ENCODE data around the gene RAD51B.
"Not testable (repeated sequence)": the region's sequence is repeated elsewhere in the genome, so short reads cannot be mapped to it uniquely, and the experiment has no call there.

RAD51B gene

DNA sequence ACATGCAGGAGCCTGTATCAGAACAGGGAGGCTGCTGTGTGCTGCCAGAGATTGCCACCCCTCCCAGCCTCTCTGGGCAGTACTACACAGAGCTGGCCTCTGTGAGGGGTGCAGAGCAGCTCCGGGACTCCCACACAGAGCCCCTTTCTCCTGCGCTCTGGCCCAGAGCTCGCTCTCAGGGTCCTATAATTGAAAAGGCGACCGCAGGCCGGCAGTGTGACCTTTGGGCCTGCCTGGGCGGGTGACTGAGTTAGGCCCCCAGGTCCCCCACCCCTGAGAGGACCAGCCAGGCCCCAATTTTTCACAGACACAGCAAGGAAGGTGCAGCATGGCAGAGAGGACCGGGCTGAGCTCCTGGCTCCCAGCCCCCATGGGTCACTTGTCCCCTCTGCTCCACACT is 836.9 kb downstream of the RAD51B start:
- FAIRE-seq, result no peak

- FAIRE-seq, result no peak
These were observed 837.9 kb downstream of the RAD51B start for GRCh38 chr14:68657300-68658028.

DNA sequence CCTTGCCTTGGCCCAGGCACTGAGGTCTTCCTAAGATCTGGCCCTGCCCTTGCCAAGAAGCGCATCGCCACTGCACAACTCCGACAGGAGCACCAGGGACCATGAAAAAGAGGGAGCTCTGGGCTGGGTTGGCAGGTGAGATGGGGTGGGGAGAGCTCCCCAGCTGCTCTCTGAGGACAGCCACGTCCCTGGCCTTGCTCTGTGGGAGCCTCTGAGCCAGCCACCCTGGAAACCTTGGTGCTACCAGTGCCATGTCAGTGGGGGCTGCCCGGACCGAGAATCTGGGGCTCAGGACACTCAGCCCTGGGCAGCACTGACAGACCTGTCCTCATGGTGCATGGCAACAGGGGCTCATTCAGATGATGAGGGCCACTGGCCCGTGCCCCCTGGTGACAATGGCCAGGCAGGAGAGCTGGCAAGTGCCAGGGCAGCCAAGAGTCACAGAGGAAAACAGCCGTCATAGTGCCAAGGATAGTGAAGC is 838.5 kb downstream of the RAD51B start:
- FAIRE-seq, result no peak

- FAIRE-seq, result no peak
These were observed 839.7 kb downstream of the RAD51B start for GRCh38 chr14:68658943-68659931.

DNA sequence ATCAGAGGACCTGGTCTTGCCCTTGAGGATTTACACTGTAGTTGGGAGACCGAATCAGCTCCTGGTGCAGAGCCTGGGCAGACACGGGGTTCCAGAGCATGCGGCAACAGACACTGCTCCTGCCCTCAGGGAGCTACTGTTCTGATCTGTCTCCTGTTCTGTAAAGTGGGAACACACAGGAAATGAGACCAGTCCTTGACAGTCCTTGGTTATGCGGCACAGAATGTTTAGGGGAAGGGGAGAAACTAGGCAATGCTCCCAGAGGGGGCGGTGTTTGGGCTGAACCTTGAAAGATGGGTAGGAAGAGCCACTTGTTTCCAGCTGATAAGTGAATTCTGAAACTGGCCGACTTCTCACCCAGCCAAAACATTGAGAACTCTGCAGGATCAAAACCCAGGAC is 840.9 kb downstream of the RAD51B start:
- FAIRE-seq, result no peak

DNA sequence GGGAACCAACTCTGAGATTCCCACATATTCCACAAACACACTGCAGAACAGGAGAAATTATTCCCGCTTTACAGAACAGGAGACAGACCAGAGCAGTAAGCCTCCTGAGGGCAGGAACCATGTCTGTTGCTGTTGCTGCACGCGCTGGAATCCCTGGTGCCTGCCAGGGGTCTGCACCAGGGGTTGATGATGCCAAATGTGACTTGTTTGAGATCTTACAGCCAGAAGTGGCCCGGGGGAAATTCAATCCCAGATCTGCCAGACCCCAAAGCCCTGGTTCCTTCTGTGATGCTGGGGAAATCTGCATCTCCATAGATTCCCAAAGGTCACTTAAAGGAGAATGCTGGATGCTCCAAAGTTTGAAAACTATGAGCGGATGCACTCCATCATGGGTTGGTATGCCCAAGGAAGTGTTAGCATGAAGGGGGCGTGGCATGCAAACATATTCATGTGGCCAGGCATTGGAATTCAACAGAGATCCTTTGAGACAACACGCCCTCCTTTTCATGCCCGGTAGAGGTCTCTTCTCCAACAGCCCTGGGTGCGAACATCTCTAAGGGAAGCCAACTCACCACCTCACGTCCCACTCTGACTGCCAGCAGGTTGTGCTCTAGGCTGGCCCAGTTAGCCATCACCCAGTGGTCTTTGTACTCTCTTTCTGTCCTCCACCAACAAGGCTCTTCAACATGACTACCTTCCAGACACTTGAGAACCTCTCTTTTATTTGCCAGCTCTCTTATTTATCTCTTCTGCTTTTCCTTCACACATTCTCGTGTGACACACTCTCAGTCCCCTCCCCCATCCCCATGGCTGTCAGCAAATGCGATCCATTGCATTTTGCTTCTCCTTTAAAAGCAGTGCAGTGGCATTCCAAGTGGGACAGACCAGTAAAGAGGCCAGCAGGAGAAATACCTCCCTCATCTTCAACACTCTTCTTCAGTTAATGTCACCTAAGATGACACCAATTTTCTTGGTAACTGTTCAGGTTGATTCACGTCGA is 841.9 kb downstream of the RAD51B start:
- FAIRE-seq, result no peak

GRCh38 chr14:68662392-68662791 is 842.8 kb downstream of the RAD51B start:
- FAIRE-seq, result no peak

DNA sequence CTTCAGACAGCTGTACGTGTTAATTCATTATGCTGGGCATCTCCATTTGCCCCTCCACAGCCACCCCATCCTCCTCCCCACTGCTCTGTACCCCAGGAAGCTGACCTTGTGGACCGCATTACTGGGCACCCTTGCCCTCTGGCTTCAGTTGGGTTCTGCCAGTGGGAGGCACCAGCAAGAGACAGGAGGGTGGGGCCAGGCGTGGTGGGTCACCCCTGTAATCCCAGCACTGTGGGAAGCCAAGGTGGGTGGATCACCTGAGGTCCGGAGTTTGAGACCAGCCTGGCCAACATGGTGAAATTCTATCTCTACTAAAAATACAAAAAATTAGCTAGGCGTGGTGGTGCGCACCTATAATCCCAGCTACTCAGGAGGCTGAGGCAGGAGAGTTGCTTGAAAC is 843.2 kb downstream of the RAD51B start:
- FAIRE-seq, result not testable (repeated sequence)

DNA sequence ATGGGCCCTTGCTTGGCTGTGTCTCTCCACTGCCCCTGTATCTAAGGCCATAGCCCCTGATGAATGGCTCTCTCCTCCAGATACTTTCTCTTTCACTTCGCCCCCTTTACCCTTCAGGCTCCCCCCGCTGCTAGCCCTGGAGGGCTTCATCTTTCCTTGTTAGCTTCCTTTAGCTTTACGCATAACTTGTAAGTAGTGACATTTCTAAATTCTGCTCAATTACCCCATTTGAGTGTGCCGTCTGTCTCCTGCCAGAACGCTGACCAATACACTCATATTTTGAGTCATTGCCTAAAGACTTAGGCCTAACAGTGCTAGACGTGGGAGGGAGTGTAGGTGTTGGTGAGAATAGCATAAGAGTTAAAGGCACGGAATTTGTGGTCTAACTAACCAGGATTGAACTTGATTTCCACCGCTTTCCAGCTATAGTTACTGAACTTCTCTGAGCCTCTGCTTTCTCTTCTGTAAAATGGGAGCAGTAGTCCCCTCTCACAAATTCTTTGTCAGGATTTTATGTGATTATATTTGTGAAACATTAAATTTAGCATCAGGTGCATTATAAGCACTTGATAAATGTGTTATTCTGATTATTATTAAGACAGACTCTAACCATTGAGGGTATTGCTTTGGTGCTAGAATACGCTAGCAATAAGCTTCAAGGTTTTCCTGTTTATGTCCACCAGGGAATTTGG is 844.0 kb downstream of the RAD51B start:
- FAIRE-seq, result no peak

DNA sequence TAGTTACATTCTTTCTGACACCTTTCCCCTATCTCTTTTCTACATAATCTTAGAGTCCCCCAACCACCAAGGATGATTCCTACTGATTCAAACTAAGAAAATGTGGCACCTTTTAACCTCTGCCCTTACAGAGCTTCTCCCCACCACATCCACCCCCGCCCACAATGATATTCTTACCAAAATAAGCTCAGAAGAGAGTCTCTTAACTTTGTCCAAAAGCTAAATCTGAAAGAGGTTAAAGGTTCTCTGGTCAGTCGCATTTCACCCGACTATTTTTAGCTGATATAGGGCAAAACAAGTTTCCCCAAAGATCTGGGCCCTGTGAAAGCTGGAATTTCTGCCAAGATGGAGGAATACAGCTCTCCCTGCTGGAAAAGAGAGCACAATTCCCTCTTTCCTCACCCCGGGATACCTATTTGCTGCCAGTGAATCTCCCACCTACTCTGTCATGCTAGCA is 844.7 kb downstream of the RAD51B start:
- FAIRE-seq, result no peak

- no peak for FAIRE-seq
These were observed 845.6 kb downstream of the RAD51B start for GRCh38 chr14:68665131-68665530.

DNA sequence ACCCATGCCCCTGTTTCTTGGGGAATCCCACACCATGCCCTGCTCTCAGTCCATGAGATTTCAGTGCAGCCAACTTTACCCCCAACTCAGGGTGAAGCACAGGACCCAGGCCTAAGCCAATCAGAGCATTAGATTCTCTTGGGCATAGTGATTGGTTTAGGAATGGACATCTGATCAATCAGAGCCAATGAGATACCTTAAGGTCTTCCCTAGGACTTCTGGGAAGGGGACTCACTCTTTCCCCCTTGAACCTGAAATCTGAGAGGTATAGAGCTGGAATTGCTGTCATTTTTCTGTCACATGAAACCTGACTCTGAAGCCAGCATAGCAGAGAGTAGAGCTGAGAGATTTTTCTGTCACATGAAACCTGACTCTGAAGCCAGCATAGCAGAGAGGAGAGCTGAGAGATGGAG is 846.2 kb downstream of the RAD51B start:
- FAIRE-seq, result no peak

DNA sequence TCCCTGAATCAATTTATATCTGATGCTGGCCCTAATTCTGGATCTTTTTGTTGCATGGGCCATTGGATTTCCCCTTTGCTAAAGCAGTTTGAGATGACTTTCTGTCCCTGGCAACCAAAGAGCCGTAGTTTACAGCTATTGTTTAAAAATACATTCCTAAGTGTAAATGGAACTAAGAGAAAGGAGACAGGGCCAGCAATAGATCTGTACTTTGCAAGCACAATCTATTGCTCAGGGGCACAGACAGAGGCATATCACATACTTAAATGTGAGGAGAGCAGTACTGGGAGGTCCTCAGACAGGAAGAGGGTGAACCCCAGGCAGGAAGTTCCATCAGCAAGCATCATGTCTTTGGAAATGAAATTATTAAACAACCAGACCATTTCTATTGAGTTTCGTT is 846.7 kb downstream of the RAD51B start:
- no peak for FAIRE-seq

DNA sequence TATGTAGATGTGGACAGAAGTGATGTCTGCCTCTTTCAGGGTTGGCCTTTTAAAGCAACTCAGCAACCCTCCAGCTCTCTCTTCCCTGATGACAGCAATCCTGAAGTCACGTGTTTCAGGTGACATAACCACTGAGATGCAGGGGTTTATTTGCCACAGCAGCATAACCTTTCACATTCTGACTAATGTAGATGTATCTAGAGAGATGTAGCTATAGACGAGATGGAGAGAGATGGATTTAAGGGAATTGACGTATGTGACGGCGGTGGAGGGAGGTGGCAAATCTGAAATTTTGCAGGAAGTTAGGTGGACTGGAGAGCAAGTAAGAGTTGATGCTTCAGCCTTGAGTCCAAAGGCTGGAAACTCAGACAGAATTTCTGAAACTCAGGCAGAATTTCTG is 847.3 kb downstream of the RAD51B start:
- no peak for FAIRE-seq

DNA sequence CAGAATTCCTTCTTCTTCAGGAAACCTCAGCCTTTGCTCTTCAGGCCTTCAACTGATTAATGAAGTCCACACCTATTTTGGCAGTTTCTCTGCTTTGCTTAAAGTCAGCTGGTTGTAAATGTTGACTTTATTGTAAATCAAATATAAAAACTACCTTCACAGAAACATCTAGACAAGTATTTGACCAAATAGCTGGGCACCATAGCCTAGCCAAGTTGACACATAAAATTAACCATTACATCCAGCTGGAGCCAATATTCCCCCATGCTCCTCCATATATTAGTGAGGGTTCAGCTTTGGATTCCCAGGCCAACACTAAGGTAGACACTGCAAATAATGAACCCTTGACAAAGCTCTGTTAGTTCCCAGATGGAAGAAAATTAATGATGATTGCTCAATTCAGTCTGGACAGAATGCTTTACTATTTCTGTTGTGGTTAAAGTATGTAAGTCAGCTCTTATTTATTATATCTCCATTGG is 847.8 kb downstream of the RAD51B start:
- no peak for FAIRE-seq

- FAIRE-seq, result no peak
These were observed 848.4 kb downstream of the RAD51B start for GRCh38 chr14:68668028-68668427.

- no peak for FAIRE-seq
These were observed 849.0 kb downstream of the RAD51B start for GRCh38 chr14:68668531-68668930.

- FAIRE-seq, result no peak
These were observed 849.5 kb downstream of the RAD51B start for GRCh38 chr14:68669111-68669511.

DNA sequence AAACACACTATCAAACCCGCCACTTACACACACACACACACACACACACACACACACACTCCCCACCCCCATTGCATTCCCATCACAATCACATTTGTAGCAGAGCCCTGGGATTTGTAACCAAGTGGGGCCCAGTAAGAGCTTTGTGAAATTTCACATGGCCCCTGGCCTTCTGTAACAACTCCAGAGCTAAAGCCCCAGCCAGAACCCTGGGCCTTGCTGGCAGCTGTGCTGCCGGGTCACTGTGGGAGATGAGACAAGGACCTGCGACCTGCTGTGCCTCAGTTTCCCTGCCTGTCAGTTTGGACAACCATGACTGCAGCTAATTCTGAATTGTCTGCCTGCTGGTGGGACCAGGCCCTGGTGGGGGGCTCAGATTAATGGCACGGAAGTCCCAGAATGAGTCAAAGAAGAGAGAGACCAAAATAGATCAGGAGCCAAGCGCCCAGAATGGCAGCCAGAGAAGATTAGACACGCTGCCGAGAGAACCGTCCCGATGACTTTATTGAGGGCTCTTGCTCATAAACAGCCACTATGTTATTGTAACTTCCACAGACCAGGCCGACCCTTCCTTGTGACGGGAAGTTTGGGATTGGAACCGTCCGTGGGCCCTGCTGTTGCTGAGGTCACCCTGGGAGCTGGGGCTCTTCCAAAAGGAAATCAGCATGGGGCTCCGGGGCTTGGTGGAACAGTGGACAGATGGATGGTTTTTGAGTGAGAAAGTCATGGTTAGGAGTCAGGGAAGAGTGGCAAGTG is 850.2 kb downstream of the RAD51B start:
- no peak for FAIRE-seq

- no peak for FAIRE-seq
These were observed 850.8 kb downstream of the RAD51B start for GRCh38 chr14:68670359-68670715.

DNA sequence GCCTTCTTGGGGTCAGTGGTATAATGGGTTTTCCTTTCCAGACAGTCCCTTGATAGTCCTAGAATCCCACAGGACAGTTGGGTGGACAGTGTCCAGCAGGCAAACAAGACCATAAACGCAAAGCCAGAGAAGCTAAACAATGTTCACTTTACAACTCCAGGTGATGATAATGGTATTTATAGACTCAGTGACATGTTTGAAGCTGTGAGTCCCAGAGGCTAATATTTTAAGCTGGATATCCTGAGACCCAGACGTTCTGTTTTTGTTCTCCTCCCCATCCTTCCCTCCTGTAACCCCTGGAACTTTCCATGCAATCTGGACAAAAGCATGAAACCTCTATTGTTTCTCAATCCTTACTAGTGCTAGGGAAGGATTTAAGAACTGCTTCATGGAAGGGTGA is 852.3 kb downstream of the RAD51B start:
- no peak for FAIRE-seq
